ENCODE results near the gene MICA.

- no peak for TF ChIP-seq YY1 (IDR thresholded peaks at IDR 0.05; ENCODE audit: insufficient read depth, insufficient read length)
- TF ChIP-seq SUZ12 (IDR thresholded peaks at IDR 0.05; ENCODE audit: extremely low read depth, insufficient read depth, insufficient read length) = no peak
- no peak for TF ChIP-seq ZNF274 (IDR thresholded peaks at IDR 0.05; ENCODE audit: low read depth, low read length)
Observed at GRCh38 chr6:31381666-31382065, 21.7 kb upstream of the MICA start.
